ENCODE measurements around the gene PLRG1. TPM values are rescaled to one million over a fixed set of nuclear protein-coding genes. Genes with fewer than 3 reads are reported as not detected.

PLRG1 gene
- total RNA-seq, 3 donors from 2014 or later (not counting 1 experiment from before 2014, with no cell fraction given): 46.1 to 62.3 (median 54.6) TPM

DNA sequence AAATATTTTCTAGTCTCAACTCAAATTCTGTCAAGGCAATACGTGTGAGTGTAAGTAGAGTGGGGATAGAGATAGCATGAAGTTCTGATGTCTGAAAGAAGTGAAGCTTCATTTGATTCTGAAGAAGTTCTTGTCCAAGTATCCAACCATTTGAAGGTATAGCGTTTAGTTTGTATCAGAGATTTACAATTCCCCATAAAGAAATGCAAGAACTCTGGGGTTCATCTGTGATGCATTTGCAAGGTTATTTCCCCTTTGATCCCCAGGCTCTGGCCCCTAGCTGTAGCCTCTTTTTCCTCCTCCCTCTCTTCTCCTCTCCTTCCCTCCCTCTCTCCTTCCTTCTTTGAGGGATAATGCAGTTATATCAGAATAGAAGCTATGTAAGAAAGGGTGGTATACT lies 32.5 kb upstream of the PLRG1 start:
- no peak for DNase-seq
- H3K4me3 Mint-ChIP-seq: no peak overlapping the region
- no peak overlapping the region for H3K27ac Mint-ChIP-seq
- no peak overlapping the region for H3K4me3 ChIP-seq (ENCODE audit: low read length)
- TF ChIP-seq, protein P1, sequence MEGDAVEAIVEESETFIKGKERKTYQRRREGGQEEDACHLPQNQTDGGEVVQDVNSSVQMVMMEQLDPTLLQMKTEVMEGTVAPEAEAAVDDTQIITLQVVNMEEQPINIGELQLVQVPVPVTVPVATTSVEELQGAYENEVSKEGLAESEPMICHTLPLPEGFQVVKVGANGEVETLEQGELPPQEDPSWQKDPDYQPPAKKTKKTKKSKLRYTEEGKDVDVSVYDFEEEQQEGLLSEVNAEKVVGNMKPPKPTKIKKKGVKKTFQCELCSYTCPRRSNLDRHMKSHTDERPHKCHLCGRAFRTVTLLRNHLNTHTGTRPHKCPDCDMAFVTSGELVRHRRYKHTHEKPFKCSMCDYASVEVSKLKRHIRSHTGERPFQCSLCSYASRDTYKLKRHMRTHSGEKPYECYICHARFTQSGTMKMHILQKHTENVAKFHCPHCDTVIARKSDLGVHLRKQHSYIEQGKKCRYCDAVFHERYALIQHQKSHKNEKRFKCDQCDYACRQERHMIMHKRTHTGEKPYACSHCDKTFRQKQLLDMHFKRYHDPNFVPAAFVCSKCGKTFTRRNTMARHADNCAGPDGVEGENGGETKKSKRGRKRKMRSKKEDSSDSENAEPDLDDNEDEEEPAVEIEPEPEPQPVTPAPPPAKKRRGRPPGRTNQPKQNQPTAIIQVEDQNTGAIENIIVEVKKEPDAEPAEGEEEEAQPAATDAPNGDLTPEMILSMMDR (IDR thresholded peaks at IDR 0.05): no peak
- intact Hi-C loops (cut with micrococcal nuclease): no loop called here
- no peaks in the 10 kb centered on the region for H3K36me3 ChIP-seq (ENCODE audit: control insufficient read depth, insufficient read depth, low read length)
- no peak overlapping the region for H3K27ac ChIP-seq (ENCODE audit: low read length)
- no peaks in the 10 kb centered on the region for H3K9me3 Mint-ChIP-seq
- WGBS (ENCODE audit: insufficient coverage): 71% methylated on average over 1 of the region's 2 CpGs
- peaks cover 3 to 6% of the 10 kb centered on the region in 2 donors for H3K27me3 Mint-ChIP-seq (ENCODE audit: low read depth in 2 of 2)
- H3K36me3 Mint-ChIP-seq: no peaks in the 10 kb centered on the region
- no peaks in the 10 kb centered on the region for H3K9me3 ChIP-seq (ENCODE audit: control insufficient read depth, insufficient read depth, low read length)
- no peaks in the 10 kb centered on the region for H3K4me1 ChIP-seq (ENCODE audit: control insufficient read depth, insufficient read depth, low read length)
- ATAC-seq: no peak
- H3K4me1 Mint-ChIP-seq: no peaks in the 10 kb centered on the region
- no peaks in the 10 kb centered on the region for H3K27me3 ChIP-seq (ENCODE audit: control insufficient read depth, insufficient read depth, low read length)

GRCh38 chr4:154579927-154580326 lies 29.7 kb upstream of the PLRG1 start:
- no peak for DNase-seq
- no peak overlapping the region for H3K4me3 Mint-ChIP-seq
- no peaks in the 10 kb centered on the region for H3K9me3 ChIP-seq (ENCODE audit: control insufficient read depth, insufficient read depth, low read length)
- no peaks in the 10 kb centered on the region for H3K36me3 ChIP-seq (ENCODE audit: control insufficient read depth, insufficient read depth, low read length)
- peaks cover 4 to 18% of the 10 kb centered on the region in 2 donors for H3K27me3 Mint-ChIP-seq (ENCODE audit: low read depth in 2 of 2)
- no peaks in the 10 kb centered on the region for H3K4me1 Mint-ChIP-seq
- H3K4me1 ChIP-seq (ENCODE audit: control insufficient read depth, insufficient read depth, low read length): no peaks in the 10 kb centered on the region
- intact Hi-C loops (cut with micrococcal nuclease): no loop called here
- H3K9me3 Mint-ChIP-seq: no peaks in the 10 kb centered on the region
- H3K27me3 ChIP-seq (ENCODE audit: control insufficient read depth, insufficient read depth, low read length): no peaks in the 10 kb centered on the region
- no peak overlapping the region for H3K27ac Mint-ChIP-seq
- no peak overlapping the region for H3K4me3 ChIP-seq (ENCODE audit: low read length)
- no peak overlapping the region for H3K27ac ChIP-seq (ENCODE audit: low read length)
- TF ChIP-seq, protein P1 (IDR thresholded peaks at IDR 0.05): no peak
- ATAC-seq: no peak
- no peaks in the 10 kb centered on the region for H3K36me3 Mint-ChIP-seq

- DNase-seq: no peak
- Mint-ChIP-seq H3K36me3 (no peaks in the 10 kb centered on the region), H3K27me3 (ENCODE audit: low read depth in 2 of 2) (peaks cover 4 to 19% of the 10 kb centered on the region in 2 donors), H3K4me3 (no peak overlapping the region), H3K27ac (no peak overlapping the region), H3K4me1 (no peaks in the 10 kb centered on the region), H3K9me3 (no peaks in the 10 kb centered on the region)
- intact Hi-C loops (cut with micrococcal nuclease): no loop called here
- Histone ChIP-seq H3K36me3 (ENCODE audit: control insufficient read depth, insufficient read depth, low read length) (no peaks in the 10 kb centered on the region), H3K9me3 (ENCODE audit: control insufficient read depth, insufficient read depth, low read length) (no peaks in the 10 kb centered on the region), H3K4me3 (ENCODE audit: low read length) (no peak overlapping the region), H3K4me1 (ENCODE audit: control insufficient read depth, insufficient read depth, low read length) (no peaks in the 10 kb centered on the region), H3K27me3 (ENCODE audit: control insufficient read depth, insufficient read depth, low read length) (no peaks in the 10 kb centered on the region), H3K27ac (ENCODE audit: low read length) (no peak overlapping the region)
- WGBS (ENCODE audit: insufficient coverage): 71% methylated on average over 1 of the region's 1 CpG
- ATAC-seq: no peak
- TF ChIP-seq, protein P1 (IDR thresholded peaks at IDR 0.05): no peak
These were observed 28.7 kb upstream of the PLRG1 start for GRCh38 chr4:154578919-154579318.

DNA sequence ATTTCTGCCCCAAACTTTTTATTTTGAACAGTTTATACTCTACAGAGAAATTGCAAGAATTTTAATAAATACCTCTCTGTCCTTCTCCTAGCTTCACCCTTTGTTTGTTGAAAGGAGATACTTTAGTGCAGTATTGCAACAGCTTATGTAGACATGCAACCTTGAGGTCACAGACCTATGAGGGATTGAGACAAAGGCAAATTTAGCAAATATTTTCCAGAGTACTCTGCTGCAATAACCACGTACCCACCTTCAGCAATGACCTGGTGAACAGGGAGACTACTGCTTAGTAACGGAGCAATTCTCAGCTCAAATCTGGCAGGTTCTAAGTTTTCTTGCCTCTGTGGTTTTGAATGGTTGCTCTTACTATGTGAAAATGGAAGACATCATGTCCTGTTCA lies 27.1 kb upstream of the PLRG1 start:
- Mint-ChIP-seq H3K4me3 (no peak overlapping the region), H3K27me3 (ENCODE audit: low read depth in 2 of 2) (peaks cover 4 to 19% of the 10 kb centered on the region in 2 donors), H3K27ac (no peak overlapping the region), H3K9me3 (no peaks in the 10 kb centered on the region), H3K4me1 (no peaks in the 10 kb centered on the region), H3K36me3 (no peaks in the 10 kb centered on the region)
- Histone ChIP-seq H3K36me3 (ENCODE audit: control insufficient read depth, insufficient read depth, low read length) (no peaks in the 10 kb centered on the region), H3K27ac (ENCODE audit: low read length) (no peak overlapping the region), H3K9me3 (ENCODE audit: control insufficient read depth, insufficient read depth, low read length) (no peaks in the 10 kb centered on the region), H3K27me3 (ENCODE audit: control insufficient read depth, insufficient read depth, low read length) (no peaks in the 10 kb centered on the region), H3K4me1 (ENCODE audit: control insufficient read depth, insufficient read depth, low read length) (no peaks in the 10 kb centered on the region), H3K4me3 (ENCODE audit: low read length) (no peak overlapping the region)
- DNase-seq: no peak
- 89% methylated on average over 2 of the region's 2 CpGs for WGBS (ENCODE audit: insufficient coverage)
- TF ChIP-seq, protein P1 (IDR thresholded peaks at IDR 0.05): no peak
- no peak for ATAC-seq
- intact Hi-C loops (cut with micrococcal nuclease): no loop called here

Measured in natural killer cell (primary cell).